H1 (cell line): Measurements from ENCODE around the gene CDH7. TPM values are rescaled to one million over a fixed set of nuclear protein-coding genes. Genes with fewer than 3 reads are reported as not detected.

Source experiments
- ASH2L ChIP-seq: fragments of 200-600, 300-600 bp; sonication (generic); IDR thresholded peaks from one replicate; pipeline ENCODE4 v1.7.1; 2017; ENCODE audit warnings: low read length
- SRF ChIP-seq: IDR thresholded peaks from 2 replicates; pipeline ENCODE4 v1.6.1; 2011; ENCODE audit warnings: mild to moderate bottlenecking, low read depth, low read length, moderate library complexity
- polyA plus RNA-seq, 7 experiments: library from polyadenylated mRNA; depleted of rRNA in 3 of 7; stranded (reverse) in 5 of 7; unstranded in 2 of 7; fragments of >200 nt in 5 of 7; fragments of 200-250 nt in 2 of 7; gene quantifications; 1 replicate in 5 of 7; 2 replicates in 1 of 7; 4 replicates in 1 of 7; pipeline versions ENCODE4 v1.2.1 to v1.2.3, GENCODE V29; 2011 to 2013; ENCODE audit warnings: missing spikeins in 2 of 7, mixed read lengths in 2 of 7
- total RNA-seq: library from RNA; stranded (reverse); fragmentation: NEBNext Ultra II Directional; extraction: Animal tissue kit (Norgen Biotek cat#: 25700); gene quantifications from 2 replicates; pipeline ENCODE4 v1.2.1, GENCODE V29; 2021

The CDH7 gene
- total and polyA plus RNA-seq, 2 of the 8 experiments (the other 6 are each of a cell fraction or from before 2014, with no cell fraction given): 1.00 to 1.5 TPM

DNA sequence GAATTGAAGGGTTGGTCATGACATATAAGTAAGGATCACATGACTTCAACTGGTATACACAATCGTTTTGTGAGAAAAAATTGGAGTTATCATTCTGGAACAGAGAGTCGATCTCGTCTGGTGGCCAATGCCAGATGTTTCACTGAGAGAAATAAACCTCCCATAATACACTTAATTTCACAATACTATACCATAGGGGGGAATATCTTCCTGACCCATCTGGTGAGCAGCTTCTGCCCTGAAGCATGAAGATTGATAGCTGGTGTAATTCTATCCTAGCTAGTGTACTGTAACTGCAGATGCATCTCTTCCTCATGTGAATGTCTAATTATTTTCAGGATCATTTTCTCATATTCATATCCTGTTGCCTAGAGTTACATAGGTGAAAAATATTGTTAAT lies 15.7 kb upstream of the CDH7 start (continued):
- TF ChIP-seq ASH2L (no peak), SRF (no peak)
- TF ChIP-seq, all 59 proteins: peak for 0
